ENCODE data around the gene AXL. TPM values are rescaled to one million over a fixed set of nuclear protein-coding genes. Genes with fewer than 3 reads are reported as not detected.
"Not testable (repeated sequence)": the region's sequence is repeated elsewhere in the genome, so short reads cannot be mapped to it uniquely, and the experiment has no call there.

The AXL gene
- total RNA-seq, 1 donor from 2014 or later, result 10.1 TPM

DNA sequence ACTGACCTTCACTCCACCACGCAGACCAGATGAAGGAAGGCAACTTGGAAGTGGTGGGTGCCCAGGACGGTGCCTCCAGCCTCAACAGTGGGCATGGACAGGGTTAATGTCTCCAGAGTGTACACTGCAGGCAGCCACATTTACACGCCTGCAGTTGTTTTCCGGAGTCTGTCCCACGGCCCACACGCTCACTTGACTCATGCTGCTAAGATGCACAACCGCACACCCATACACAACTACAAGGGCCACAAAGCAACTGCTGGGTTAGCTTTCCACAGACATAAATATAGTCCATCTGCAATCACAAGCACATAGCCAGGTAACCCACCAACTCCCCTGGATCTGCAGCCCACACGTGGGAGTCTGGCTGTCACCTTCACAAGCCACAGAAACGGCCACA lies 12.6 kb upstream of the AXL start:
- no peak for DNase-seq (ENCODE audit: low spot score)
- ATAC-seq, result no peak

DNA sequence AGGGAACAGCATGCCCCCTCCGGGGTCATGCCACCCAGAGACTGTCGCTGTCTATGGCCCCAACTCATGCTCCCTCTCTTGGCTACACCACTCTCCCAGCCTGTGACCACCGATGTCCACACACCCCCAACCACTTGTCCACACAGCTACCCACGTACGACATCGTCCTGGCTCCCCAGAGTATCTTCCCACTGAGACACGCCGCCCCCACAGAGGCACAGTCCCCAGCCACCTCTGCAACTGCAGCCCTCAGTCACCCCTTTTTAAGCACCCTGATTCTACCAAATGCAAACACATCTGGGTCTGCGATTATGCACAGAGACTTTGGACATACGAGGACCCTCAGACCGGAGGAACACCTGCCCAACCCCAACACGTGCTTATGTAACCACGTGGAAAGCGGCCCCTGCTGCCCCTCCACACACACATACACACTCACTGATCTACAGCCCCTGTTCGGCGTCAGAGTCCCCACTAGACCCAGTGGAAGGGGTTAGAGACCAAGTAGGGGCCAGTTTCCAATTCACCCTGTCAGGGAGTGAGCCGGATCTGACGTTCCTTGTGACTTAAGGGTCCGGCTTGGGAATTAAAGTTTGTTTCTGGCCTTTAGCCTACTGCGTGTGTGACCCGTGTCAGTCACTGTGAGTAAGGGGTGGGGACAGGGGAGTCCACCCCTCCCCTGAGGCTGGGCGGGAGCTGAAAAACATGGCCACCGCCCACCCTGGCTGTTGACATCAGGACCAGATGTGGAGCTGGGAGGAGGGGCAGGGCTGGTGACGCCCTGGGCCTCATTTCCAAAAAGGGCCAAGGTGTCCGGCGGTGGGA lies 11.9 kb upstream of the AXL start:
- ATAC-seq (no peak), DNase-seq (ENCODE audit: low spot score) (no peak)

GRCh38 chr19:41214161-41214560 lies 4.9 kb upstream of the AXL start:
- ATAC-seq (no peak), DNase-seq (ENCODE audit: low spot score) (no peak)

DNA sequence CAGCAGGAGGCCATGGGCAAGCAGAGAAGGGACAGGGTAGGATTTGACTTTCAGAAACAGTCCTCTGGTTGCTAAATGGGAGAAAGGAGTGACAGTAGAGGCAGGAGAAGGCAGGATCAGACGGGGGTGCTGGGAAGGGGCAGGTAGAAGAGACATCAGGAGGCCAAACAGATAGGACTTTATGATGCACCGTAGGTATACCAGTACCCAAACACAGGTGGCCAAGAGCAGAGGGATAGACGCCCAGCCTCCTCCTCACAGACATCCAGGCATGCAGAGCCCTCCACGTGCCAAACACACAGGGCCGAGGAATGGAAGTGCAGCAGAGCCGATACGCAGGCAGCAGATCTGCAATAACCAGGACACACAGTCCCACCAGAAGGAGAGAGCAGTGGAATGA lies 1.3 kb upstream of the AXL start:
- ATAC-seq, result no peak

GRCh38 chr19:41218249-41218614 lies 791 bp upstream of the AXL start:
- DNase-seq (ENCODE audit: low spot score) (no peak), ATAC-seq (no peak)

More for the DNA sequence above, 1.3 kb upstream of the AXL start:
- no peak for DNase-seq (ENCODE audit: low spot score)

- DNase-seq (ENCODE audit: low spot score) (no peak), ATAC-seq (no peak)
Measured at GRCh38 chr19:41219924-41220567, 1.0 kb downstream of the AXL start.

GRCh38 chr19:41220811-41221210 lies 1.8 kb downstream of the AXL start:
- no peak for DNase-seq (ENCODE audit: low spot score)
- no peak for ATAC-seq

DNA sequence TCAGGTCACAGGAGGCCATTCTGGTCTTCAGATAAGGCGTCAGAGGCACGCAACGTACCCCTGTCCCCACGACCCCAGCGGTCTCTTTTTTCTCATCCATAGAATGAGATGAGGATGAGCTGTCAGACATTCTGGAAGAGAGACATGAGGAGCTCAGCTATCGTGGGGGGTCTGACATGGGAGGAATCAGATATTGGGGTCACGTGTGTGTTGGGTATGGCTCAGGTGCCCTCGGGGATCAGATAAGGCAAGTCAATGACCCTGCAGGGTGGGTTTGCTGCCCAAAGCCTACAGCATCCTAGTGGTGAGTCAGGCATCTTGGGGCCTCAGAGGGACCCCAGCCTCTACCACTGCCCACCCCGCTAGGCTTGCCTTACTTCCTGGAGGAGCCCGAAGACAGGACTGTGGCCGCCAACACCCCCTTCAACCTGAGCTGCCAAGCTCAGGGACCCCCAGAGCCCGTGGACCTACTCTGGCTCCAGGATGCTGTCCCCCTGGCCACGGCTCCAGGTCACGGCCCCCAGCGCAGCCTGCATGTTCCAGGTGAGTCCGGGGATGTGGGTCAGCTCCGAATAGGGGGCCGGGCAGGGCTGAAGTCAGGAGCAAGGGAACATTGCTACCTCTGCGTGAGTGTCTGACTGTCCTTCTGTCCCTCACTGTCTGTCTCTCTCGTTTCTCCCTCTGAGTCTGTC lies 2.6 kb downstream of the AXL start:
- no peak for ATAC-seq
- no peak for DNase-seq (ENCODE audit: low spot score)

- ATAC-seq (no peak), DNase-seq (ENCODE audit: low spot score) (no peak)
Measured at GRCh38 chr19:41222240-41222639, 3.2 kb downstream of the AXL start.

GRCh38 chr19:41223431-41224234 lies 4.6 kb downstream of the AXL start:
- DNase-seq (ENCODE audit: low spot score), result no peak
- ATAC-seq, result no peak

GRCh38 chr19:41224632-41225031 lies 5.6 kb downstream of the AXL start:
- DNase-seq (ENCODE audit: low spot score) (no peak), ATAC-seq (no peak)

GRCh38 chr19:41225238-41226052 lies 6.4 kb downstream of the AXL start:
- DNase-seq (ENCODE audit: low spot score) (no peak), ATAC-seq (peak; percentile 3)

GRCh38 chr19:41226053-41226873 lies 7.2 kb downstream of the AXL start:
- DNase-seq (ENCODE audit: low spot score), result peak; percentile 66
- peak; percentile 85 for ATAC-seq

- ATAC-seq, result no peak
- DNase-seq (ENCODE audit: low spot score), result no peak
Measured at GRCh38 chr19:41226874-41227390, 7.9 kb downstream of the AXL start.

DNA sequence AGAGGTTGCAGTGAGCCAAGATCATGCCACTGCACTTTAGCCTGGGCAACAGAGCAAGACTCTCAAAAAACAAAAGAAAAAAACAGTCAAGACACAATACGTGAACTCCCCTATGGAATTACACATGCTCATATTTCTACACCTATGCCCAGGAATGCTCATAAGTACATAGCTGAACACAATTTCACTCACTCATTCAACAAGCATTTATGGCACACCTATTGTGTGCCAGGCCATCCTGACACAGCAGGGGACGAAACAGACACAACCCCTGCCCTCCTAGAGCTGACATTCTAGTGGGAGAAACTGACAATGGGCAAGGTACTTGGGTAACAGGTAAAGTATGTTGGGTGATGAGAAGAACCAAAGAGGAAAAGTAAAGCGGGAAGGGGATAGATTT lies 9.5 kb downstream of the AXL start:
- ATAC-seq (no peak), DNase-seq (ENCODE audit: low spot score) (no peak)

- not testable (repeated sequence) for DNase-seq (ENCODE audit: low spot score); ATAC-seq
Measured at GRCh38 chr19:41229338-41229737, 10.3 kb downstream of the AXL start.

DNA sequence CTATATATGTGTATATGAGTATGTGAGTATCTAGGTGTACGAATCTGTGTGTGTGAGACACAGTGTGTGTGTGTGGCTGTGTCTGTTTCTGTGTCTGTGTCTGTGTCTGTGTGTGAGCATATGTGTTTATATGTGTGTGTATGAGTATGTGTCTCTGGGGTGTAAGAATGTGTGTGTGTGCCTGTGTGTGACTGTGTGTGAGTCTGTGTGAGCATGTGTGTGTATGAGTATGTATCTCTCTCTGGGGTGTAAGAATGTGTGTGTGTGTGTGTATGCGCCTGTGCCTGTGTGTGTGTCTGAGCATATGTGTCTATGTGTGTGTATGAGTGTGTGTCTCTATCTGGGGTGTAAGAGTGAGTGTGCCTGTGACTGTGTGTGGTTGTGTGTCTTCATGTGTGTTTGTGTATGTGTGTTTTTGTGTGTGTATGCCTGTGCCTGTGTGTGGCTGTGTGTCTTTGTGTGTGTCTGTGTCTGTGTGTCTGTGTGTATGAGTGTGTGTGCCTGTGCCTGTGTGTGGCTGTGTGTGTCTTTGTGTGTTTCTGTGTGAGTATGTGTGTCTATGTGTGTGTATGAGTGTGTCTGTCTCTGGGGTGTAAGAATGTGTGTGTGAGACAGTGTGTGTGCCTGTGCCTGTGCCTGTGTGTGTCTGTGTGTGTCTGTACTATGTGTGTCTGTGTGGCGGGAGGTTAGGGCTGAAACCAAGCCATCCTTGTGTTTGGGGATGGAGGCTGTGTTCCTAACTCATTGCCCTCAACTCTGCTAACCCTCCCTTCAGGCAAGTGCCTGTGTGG lies 11.2 kb downstream of the AXL start:
- DNase-seq (ENCODE audit: low spot score) (no peak), ATAC-seq (no peak)

GRCh38 chr19:41232686-41233085 lies 13.7 kb downstream of the AXL start:
- DNase-seq (ENCODE audit: low spot score) (no peak), ATAC-seq (no peak)
